ENCODE measurements around the gene DNM1. TPM values are rescaled to one million over a fixed set of nuclear protein-coding genes. Genes with fewer than 3 reads are reported as not detected.
A peak's percentile ranks its signal among the peaks of the same experiment; 100 is the strongest.
"Not testable (repeated sequence)": the region's sequence is repeated elsewhere in the genome, so short reads cannot be mapped to it uniquely, and the experiment has no call there.

The DNM1 gene
- total RNA-seq, 2 donors from 2014 or later, result 2.0 to 7.7 TPM

GRCh38 chr9:128275198-128276007 is 72.2 kb downstream of the DNM1 start, which contains the start of gene GOLGA2:
Gene GOLGA2, minus strand, starts transcription at chr9:128276007. Its CDS starts 31 bp downstream, at chr9:128275976.
- intact Hi-C loops (cut with DNase I), result loop anchor here (10.0 kb wide), 1 partner anchor 81 kb away; the partner anchor contains the start of gene CIZ1
- Histone ChIP-seq H3K4me1 (replicated peaks) (peaks cover 19% of the 10 kb centered on the region), H3K36me3 (no peaks in the 10 kb centered on the region), H3K27ac (peak within 1 kb of the TSS; percentile 85 to 91), H3K9me3 (no peaks in the 10 kb centered on the region), H3K27me3 (replicated peaks; ENCODE audit: insufficient read depth) (no peaks in the 10 kb centered on the region), H3K4me3 (peak within 1 kb of the TSS; percentile 65 to 91)
- WGBS, result 1% methylated on average over 51 of the region's 57 CpGs
- no peak for DNase-seq (ENCODE audit: low spot score)
- no peak for TF ChIP-seq POLR2A (IDR thresholded peaks at IDR 0.05)
- no peak for TF ChIP-seq CTCF (IDR thresholded peaks at IDR 0.05)
- TF ChIP-seq POLR2AphosphoS5 (IDR thresholded peaks at IDR 0.05), result no peak

DNA sequence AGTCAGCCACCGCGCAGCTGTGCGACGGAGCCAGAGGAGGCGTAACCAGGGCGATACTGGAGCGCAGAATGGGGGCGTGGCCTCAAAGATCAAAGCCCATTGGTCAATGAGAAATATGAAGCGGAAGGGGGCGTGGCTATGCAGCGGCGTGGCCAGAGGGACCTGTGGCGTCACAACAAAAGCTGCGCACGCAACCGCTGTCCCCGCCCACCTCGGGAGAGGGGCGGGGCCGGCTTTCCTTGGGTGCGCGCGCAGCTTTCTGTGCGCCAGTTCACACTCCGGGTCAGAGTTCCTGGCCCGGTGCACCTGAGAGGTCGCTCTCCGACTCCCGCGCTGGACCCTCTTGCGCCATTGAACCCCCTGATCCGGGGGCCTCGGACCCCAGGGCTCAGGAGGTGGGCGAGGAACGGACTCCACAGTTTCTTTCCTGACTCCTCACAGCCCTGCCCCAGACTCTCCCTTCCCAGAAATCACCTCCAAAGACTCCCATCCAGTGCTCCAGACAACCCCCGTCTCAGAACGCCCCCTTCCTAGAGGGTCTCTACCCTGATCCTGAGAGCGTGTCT is 72.9 kb downstream of the DNM1 start, which contains the start of gene SWI5:
Gene SWI5 (plus strand): TSS at position 269 of the 566 bp plus-strand sequence.
- Histone ChIP-seq H3K4me1 (replicated peaks) (peaks cover 18% of the 10 kb centered on the region), H3K36me3 (no peaks in the 10 kb centered on the region), H3K9me3 (no peaks in the 10 kb centered on the region), H3K27ac (peak within 1 kb of the TSS; percentile 85 to 91), H3K4me3 (peak within 1 kb of the TSS; percentile 65 to 91), H3K27me3 (replicated peaks; ENCODE audit: insufficient read depth) (no peaks in the 10 kb centered on the region)
- intact Hi-C loops (cut with DNase I), result loop anchor here (10.0 kb wide), 1 partner anchor 81 kb away; the partner anchor contains the start of gene CIZ1
- DNase-seq (ENCODE audit: low spot score), result peak; percentile 100
- under 1% methylated on average over 38 of the region's 38 CpGs for WGBS
- peak; percentile 95 for TF ChIP-seq POLR2A (IDR thresholded peaks at IDR 0.05)
- TF ChIP-seq CTCF (IDR thresholded peaks at IDR 0.05), result peak in 1 of 4 experiments; percentile 20
- TF ChIP-seq POLR2AphosphoS5 (IDR thresholded peaks at IDR 0.05), result peak; percentile 96

- intact Hi-C loops (cut with DNase I), result loop anchor here (10.0 kb wide), 1 partner anchor 82 kb away; the partner anchor contains the start of gene CIZ1
Observed at GRCh38 chr9:128276574-128277270, 73.5 kb downstream of the DNM1 start.

GRCh38 chr9:128279088-128280073 is 76.2 kb downstream of the DNM1 start:
- H3K4me1 ChIP-seq (replicated peaks); H3K9me3 ChIP-seq; H3K4me3 ChIP-seq; DNase-seq (ENCODE audit: low spot score); H3K36me3 ChIP-seq; H3K27me3 ChIP-seq (replicated peaks; ENCODE audit: insufficient read depth): not testable (repeated sequence)
- intact Hi-C loops (cut with DNase I), result loop anchor here (10.0 kb wide), 1 partner anchor 85 kb away; the partner anchor contains the start of gene CIZ1
- whole genome bisulfite sequencing, result 70% methylated on average over 22 of the region's 22 CpGs
- H3K27ac ChIP-seq, result peak overlapping the region; percentile 26 to 49

More at GRCh38 chr9:128276574-128277270, 73.5 kb downstream of the DNM1 start:
- H3K9me3 ChIP-seq, result no peaks in the 10 kb centered on the region
- peaks cover 12% of the 10 kb centered on the region for H3K4me1 ChIP-seq (replicated peaks)
- peak overlapping the region; percentile 85 to 91 for H3K27ac ChIP-seq
- H3K27me3 ChIP-seq (replicated peaks; ENCODE audit: insufficient read depth), result no peaks in the 10 kb centered on the region
- no peaks in the 10 kb centered on the region for H3K36me3 ChIP-seq
- no peak for TF ChIP-seq CTCF (IDR thresholded peaks at IDR 0.05)
- no peak for TF ChIP-seq POLR2AphosphoS5 (IDR thresholded peaks at IDR 0.05)
- peak overlapping the region; percentile 65 to 91 for H3K4me3 ChIP-seq
- WGBS, result 6% methylated on average over 23 of the region's 23 CpGs
- DNase-seq (ENCODE audit: low spot score), result peak; percentile 10

Measured in prostate gland (tissue), 2 donors.